CD4-positive, alpha-beta T cell treated with Interleukin-4 for 1 hour (primary cell): ENCODE data around the gene KCNQ2.

Experiments used
- DNase-seq, 2 donors: peaks; one replicate each; pipeline ENCODE4 v3.0.0-alpha.2; 2020 to 2022

Gene KCNQ2

DNA sequence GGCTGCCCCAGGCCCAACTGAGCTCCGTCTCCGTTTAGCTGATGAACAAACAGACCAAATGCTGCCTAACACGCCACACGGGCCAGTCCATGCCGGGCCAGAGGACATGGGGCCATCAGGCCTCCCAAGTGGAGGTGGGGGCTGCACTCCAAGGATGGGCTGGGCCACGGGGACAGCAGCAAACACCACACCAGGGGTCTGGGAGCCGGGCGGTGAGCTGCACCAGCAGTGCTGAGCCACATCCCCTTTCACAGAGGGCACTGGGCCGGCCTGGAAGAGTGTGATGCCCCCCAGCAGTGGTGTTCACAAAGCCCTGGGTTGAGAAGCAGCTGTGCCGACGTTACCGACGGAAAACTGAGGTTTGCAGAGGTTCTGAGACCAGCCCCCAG lies 2.7 kb downstream of the KCNQ2 start:
- DNase-seq: no peak

DNA sequence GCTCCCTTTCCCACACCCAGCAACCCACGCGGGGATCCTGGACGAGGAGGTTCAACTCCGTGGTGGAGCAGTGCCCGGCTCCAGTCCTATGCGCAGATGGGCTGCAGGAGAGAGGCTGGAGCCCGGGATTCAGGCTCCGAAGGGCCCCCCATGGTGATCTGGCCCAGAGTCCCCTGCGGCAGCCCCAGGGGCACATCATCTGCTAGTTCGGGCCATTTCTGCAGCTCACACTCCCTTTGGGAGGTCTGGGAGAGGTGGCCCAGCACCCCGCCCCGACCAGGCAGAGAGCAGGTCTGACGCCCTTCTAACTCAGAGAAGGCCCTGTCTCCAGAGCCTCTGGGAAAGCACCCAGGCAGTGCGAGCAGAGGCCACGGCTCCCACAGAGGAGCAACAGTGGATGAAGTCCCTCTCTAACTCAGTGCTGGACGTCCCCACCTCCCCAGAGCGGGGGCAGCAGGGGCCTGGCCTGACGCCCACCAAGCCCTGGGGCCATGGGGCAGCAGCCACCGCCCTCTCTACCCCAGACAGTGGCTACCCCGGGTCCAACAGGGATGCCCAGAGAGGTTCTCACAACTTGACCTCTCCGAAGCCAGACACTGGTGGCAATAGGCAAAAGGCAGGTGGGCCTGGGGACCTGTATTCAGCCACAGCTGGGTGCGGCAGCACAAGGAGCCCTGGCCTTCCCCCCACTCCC lies 3.3 kb downstream of the KCNQ2 start:
- no peak for DNase-seq

DNA sequence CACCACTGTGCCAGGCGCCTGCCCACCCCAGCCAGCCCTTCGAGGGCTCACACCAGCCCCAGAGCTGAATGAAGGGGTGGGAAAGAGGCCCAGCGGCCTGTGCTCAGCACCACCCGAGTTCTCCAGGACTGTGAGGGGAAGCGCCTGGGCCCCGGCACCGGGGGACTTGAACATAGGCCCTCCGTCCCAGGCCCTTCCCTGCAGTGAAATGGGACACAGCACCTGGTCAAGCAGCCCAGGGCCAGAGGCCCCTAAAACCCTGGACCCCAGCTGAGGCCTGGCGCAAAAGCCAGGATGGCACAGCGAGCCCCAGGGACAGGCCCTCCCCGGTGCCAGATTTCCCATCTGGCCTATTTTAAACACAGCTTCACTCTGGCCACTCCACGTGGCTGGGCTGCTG lies 4.0 kb downstream of the KCNQ2 start:
- DNase-seq: no peak

DNA sequence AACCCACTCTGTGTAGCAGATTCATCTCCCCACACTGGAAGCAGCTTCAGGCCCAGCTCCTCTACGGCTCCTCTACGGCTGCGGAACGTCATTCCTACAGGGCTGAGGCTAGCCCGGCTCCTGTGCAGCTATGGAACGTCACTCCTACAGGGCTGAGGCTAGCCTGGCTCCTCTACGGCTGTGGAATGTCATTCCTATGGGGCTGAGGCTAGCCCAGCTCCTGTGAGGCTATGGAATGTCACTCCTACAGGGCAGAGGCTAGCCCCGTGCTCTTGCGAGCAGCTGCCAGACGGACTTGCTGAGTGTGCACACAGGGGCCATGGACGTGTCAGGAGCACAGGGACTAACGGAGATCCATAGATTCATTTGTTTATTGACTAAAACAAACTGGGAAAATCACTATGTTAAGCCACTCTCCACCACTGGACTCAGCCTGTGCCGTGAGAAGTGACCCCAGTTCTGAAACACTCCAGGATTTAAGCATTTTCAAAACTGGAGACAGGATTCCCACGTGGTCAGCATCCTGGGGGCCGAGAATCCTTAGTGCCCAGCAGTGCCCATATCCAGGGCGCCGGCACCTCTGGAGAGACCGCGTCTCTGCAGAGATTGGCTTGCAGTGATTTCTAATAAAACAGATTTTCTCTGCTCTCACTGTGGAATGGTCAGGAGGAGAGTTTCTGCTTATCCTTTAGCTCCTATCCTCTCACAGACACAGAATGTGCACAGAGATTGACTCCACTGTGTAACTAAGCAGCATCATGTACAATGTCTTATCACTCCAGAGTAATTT lies 5.0 kb downstream of the KCNQ2 start:
- no peak for DNase-seq

DNA sequence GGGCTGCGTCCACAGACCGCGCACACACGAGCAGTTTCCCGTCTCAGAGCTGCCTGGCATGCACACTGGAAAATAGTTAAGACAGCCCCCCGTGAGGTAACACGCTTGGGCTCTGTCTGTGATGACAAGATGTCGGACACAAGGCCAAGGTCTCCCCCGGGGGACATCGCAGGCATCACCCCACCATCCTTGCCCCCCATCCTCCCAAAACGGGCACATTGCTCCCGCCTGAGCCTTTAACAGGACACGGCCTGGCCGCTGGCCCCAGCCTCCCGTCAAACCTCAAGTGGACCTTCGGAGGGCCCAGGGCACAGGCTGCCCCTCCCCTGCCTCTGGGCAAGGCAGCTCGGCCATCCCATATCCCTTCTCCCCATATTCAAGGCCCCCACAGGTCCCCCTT lies 5.6 kb downstream of the KCNQ2 start:
- no peak for DNase-seq

DNA sequence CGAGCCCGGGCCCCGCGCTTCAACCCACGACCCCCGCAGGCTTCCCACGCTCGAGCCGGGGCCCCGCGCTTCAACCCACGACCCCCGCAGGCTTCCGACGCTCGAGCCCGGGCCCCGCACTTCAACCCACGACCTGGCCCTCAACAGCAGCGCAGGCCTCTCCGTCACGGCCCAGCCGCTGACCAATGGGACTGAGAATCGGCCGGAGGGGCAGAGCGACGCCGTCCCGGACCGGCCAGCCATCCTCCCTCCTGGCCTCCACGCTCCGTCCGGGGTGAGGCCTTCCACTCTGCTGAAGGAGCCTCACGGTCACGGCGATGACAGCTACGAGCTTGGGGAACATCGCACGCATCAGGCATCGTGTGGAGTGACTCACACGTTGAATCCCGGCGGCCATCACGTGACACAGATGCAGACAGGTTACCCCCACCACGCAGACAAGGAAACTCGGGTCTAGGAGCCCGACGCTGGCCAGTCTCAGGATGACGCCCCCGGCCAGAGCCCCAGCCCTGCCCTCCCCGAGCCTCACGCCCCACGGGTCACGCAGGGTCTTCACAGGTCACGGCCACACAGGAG lies 6.1 kb downstream of the KCNQ2 start:
- no peak for DNase-seq

DNA sequence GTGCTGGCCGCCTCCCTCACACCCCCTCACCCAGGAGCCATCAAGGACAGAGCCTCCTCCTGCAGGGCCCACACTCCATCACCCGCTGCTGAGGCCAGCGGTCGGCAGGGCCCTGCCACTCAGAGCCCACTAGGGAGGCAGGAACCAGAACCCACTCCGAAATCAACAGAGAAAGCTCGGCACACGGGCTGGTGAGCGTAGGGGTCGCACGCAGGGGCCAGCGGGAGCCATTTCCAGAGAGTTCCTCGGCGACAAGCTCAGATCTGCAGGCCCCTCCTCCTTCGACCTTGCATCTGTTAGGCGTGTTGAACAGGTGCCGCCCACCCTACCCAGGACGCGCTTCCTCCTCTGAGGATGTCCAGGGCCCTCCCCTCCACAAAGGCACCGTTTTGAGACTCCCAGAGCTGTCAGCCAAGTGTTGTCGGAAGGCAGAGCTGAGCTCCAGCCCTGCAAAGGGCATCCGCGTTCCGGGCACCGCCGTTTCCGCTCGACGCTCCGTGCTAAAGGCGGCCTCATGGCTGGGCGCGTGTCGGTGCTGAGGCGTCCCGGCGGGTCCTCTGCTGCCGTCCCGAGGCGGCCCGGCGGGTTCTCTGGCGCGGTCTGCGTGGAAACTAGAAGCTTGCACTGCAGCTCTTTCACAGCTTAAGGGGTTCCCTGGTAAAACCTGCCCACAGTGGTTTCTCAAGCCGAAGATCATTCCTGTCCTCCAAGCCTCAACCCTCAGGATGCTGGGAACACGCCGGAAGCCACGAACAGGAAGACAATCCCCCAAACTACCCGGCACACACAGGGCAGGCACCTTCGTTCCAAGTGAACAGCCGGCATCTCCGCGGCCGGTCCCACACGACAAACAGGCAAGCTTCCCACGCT lies 6.8 kb downstream of the KCNQ2 start:
- DNase-seq: no peak

DNA sequence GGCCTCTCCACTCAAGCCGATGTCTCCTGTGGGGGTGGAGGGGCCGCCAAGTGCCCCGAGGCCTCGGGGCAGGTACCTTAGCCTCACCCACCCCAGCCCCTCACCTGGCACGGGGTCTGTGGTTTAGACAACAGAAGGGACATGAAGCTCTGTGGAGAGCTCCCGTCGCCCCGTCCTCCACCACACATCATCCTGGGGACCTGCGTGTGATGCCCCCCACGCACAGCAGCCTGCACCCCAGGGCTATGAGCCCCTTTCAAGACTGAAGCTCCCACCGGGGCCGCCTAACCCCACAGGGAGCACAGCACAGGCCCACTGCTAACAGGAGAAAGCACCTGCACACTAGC lies 8.2 kb downstream of the KCNQ2 start:
- DNase-seq: no peak

DNA sequence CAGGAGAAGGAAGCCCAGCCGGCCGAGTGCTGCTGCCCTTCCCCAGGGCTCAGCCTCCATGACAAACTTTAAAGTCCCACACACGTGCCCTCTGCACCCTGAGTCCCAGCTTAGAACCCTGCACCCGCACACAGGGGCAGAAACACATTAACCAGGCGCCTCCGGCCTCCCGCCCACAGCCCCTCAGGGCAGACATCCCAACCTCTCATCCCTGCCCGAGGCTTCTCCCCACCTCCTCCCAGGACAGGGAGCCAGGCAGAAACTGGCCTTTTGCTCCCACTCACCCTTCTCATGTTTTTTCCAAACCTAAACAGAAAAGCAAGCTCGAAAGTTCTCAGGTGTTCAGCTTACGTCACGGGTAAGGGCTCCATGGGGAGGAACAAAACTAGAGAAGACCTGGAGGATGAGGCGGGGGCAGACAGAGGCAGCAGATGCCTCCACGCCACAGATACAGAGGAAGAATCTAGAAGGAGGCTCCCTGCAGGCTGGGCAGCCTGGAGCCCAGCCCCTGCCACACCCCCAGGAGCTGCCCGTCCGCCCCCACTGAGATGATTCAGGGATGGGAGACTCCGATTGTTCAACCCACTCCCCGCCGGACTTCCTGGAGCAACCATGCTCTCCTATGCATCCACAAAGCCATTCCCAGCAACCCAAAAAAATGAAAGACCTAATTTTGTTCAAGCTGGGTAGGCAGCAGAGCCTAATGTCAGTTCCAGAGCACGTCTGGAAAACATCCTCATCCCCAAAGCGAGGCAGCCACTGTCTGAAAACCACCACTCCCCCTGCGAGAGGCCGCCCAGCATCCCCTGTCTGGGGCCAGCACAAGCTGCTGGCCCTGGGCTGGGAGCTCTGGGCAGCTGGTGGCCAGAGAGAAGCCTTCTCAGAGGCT lies 8.8 kb downstream of the KCNQ2 start:
- no peak for DNase-seq

DNA sequence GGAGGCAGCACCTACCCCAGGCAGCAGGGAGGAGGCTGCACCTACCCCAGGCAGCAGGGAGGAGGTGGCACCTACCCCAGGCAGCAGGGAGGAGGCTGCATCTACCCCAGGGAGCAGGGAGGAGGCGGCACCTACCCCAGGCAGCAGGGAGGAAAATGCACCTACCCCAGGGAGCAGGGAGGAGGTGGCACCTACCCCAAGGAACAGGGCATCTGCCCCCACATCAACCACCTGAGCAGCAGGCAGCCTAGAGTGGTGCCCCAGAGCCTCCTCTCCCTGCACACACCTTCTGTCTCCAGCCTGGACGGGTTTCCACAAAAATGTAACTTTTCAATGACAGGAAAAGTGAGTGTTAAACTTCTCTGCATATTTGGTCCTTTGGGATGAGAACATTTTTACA lies 10.2 kb downstream of the KCNQ2 start:
- DNase-seq: no peak

DNA sequence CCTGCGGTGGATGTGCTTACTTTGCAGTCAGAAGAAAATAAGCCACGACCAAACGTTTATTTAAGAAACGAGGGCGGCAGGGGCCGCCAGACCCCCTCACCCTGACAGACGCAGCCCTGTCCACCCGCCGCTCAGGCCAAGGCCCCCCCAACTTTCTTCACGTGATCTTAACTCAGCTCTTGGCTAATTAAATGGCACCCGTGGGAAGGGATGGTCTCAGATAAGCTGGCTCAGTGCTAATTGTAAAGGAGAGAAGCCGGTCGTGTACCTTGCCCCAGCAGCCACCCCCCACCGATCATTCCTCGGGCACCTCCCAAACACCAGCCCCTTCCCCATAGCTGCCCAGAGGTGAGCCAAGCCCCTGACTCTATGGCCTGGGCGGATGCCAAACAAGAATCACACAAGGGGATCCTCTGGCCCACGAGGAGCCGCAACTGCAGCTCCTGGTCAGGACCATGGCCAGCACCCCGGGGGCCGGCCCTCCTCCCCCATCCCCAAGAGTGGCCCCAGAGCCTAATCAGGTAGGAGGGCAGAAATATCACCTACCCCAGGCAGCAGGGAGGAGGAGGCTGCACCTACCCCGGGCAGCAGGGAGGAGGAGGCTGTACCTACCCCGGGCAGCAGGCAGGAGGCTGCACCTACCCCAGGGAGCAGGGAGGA lies 11.2 kb downstream of the KCNQ2 start:
- DNase-seq: no peak

DNA sequence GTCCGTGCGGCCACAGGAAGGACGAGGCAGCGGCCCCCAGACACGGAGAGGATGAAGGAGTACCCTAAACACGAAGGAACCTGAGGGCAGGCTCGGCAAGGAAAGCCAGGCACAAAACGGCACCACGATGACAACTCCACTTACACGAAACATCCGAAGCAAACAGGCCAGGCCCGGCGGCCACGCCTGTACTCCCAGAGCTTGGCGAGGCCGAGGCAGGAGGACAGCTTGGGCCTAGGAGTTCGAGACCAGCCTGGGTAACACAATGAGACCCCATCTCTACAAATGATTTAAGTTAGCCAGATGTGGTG lies 13.4 kb downstream of the KCNQ2 start:
- no peak for DNase-seq

DNA sequence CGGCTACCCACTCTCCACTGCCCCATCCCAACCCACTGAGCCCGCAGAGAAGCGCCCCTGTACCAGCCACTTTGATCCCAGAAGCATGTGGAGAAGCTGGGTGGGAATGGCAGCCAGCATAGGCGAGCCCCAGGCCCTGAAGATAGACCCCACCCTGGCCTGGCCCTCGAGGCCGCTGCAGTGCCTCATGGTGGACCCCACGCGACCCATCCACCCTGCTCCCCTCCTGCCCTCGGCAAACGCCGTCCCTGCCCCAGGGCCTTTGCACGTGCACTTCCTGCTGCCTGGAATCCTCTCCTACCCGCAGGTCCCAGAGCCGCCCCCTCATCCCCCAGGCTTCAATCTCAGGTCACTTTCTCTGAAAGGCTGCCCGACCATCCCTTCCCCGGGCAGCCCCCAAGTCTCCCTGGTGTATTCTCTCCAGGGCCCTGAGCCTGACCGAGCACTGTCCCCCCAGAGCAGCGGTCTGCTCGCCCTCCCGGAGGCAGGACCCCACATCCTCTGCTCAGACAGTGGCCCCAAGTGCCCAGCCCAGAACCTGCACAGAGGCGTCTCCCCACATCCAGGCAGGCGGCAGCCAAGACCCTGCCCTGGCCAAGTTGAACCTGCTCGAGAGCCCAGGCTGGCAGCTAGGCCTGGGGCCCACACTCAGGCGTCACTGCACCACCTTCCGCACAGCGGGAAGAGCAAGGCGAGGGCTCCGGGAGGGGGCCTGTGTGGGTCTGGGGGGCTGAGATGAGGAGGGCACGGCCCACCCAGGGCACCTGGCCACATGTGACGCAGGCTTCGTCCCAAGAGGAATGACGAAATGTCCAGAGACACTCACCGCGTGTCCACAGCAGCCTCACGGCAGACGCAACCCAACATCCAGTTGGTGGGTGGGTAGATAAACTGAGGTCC lies 14.0 kb downstream of the KCNQ2 start:
- no peak for DNase-seq

DNA sequence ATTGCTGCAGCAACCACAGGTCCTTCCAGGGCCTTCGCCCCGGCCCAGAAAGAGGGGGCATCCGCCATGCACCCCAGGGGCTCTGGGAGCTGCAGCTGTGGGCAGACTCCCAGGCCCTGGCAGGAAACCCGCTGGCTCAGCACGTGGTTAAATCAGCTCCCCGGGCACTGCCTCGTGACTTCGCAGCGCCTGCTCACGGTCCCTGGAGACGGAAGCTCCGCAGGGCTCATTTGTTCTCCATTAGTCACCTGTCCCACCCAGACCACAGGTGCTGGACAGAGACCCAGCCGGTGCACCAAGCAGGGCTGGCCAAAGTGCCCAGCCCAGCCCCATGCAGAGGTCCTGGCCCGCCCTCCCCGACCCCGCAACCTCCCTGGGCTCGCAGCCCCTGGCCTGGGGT lies 14.7 kb downstream of the KCNQ2 start:
- DNase-seq: no peak

DNA sequence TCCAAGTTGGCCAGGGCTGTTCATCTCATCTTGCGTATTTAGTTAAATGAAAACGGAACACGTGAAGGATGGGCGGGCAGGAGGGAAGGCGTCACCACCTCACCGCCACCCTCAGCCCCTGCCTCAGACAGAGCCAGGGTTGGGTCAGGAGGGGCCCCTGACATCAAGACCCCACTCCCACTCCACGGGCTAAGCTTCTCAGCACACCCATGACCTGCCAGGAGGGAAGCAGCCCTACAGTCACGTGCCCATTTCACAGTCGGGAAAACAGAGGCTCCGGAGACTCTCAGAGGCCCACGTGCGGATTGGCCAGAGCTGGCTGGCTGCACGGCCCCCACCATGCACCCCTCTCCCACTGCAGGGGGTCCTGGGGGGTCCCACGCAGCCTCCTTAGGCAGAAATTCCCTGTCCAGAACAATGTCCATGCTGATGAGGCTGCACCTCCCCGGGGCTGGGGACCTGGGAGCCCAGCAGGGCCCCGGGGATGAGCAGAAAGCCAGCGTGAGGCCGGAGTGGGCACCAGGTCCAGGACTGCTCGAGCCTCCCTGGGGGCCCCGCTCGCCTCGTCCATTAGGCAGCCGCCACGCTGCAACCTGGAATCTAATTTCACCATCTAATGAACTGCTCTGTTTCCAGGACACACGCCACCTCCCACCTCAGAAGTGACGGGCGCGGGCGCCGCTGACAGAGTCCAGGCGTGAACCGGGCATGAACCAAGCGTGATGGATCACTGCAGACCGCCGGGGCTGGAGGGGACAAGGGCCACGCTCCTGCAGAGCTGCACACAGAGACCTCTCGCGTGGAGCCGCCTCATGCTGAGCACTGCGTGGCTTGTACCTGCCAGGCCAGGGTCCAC lies 15.8 kb downstream of the KCNQ2 start:
- no peak for DNase-seq

DNA sequence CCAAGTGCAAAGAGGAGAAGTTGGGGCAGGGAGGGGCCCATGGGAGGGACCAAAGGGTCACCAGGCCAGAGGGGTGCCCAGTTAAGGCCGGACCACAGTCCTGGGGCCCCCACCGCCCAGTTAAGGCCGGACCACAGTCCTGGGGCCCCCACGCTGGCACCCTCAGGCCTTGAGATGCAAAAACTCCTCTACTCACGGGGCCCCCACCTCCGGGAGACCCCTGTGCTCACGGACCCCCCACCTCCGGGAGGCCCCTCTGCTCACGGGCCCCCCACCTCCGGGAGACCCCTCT lies 16.9 kb downstream of the KCNQ2 start:
- DNase-seq: no peak

DNA sequence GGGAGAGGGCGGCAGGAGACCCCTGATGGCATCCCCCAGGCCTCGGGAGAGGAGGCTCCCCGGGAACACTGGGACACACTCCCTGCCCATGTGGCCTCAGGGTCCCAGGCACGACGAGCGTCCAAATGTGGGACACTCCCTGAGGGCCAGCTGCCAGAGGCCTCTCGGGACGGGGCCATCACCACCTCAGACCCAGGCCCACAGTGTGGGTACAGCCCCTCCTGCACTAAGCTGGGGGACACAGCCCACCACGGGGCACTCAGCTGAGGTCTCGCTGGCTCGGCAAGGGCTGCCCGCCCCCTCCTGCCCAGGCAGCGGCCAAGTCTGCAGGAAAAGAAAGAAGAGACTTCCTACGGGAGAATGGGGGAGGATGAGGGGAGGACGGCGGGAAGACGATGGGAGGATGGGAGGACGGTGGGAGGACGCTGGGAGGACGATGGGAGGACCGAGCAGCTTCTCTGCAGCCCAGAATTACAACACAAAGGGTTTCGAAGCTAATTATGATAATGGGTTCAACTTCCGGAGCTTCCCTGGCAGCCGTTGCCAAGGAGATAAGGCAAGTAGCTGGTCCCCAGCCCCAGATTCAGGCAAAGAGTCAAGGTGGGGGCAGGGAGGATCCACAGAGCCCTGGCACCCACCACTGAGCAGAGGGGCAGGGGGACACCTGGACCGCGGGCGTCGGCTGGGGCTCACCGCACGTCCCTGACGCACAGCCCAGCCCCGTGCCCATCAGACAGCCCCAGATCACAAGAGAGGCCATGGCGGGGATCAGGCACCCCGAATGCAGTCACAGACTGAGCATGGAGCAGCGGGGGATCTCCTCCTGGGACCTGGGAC lies 17.5 kb downstream of the KCNQ2 start:
- DNase-seq: no peak

DNA sequence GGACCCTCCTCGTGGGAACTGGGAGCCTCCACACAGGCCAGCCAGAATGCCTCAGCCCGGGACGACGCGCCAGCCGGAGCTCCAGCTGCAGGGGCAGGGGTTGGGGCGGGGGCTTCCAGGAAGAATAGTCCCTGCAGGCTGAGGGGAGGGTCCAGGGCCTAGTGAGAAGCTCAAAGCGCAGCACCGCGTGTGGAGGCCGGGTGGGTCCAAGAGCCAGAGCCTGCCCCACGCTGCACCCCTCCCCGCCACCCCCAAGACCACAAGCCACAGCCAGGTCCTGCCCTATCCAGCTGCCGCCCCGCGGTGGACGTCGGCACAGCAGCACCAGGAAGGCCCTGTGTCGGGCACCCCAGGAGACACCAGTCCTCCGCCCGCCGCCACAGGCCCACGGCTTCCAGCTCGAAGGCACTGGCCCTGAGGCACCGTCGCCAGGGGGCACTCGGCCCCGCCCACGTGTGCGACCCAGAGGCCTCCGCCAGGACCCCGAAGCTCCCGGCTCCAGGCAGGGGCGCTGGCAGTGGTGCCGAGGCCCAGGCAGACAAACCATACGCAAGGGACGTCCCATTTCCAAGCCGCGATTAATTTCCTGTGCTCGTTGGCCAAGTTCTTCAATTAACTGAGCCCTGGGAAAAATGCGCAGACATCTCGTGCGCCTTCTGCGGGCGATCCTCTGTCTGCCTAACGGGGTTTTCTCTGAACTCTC lies 19.5 kb downstream of the KCNQ2 start:
- DNase-seq: no peak

DNA sequence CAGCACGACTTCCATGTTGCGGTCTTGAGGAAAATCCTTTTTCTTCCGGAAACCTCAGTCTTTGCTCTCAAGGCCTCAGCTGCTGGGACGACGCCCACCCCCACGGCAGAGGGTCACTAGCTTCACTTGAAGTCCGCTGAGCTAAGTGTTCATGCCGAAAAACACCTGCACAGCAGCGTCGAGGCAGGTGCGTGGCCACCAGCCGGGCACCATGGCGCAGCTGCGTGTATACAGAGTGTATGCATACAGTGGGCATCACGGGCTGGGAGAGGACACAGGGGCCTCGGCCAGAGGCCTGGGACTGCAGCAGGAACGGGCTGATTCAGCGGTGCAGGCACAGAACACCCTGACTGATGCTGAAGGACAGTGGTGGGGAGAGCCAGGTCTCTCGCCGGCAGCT lies 20.1 kb downstream of the KCNQ2 start:
- no peak for DNase-seq
